ENCODE measurements around the gene BMAL1.

The BMAL1 gene

GRCh38 chr11:13302420-13302958, 24.9 kb downstream of the BMAL1 start:
- Histone ChIP-seq H3K27ac (ENCODE audit: low read depth, low read length) (no peak overlapping the region), H3K9me3 (ENCODE audit: insufficient read depth, low read length) (no peaks in the 10 kb centered on the region), H3K27me3 (ENCODE audit: low read length) (no peaks in the 10 kb centered on the region), H4K20me1 (ENCODE audit: low read depth, low read length) (no peaks in the 10 kb centered on the region), H3K4me2 (ENCODE audit: low read depth, low read length, poor library complexity, severe bottlenecking) (no peak overlapping the region), H3K9ac (ENCODE audit: low read length) (no peak overlapping the region), H3K4me3 (ENCODE audit: insufficient read depth, low read length, poor library complexity, severe bottlenecking) (no peak overlapping the region), H2AFZ (ENCODE audit: low read depth, low read length, severe bottlenecking) (no peak overlapping the region), H3K36me3 (ENCODE audit: low read length) (no peaks in the 10 kb centered on the region), H3K9me2 (replicated peaks; ENCODE audit: insufficient read depth, low read length) (no peaks in the 10 kb centered on the region), H3K79me2 (ENCODE audit: insufficient read depth, low read length) (no peaks in the 10 kb centered on the region), H3F3A (ENCODE audit: insufficient read depth) (no peaks in the 10 kb centered on the region)
- TF ChIP-seq EZH2phosphoT487 (conservative IDR thresholded peaks at IDR 0.05; ENCODE audit: low read length) (no peak), CTCF (IDR thresholded peaks at IDR 0.05; ENCODE audit: insufficient read depth, low read length, poor library complexity, severe bottlenecking) (no peak)

GRCh38 chr11:13303668-13304649, 26.4 kb downstream of the BMAL1 start:
- no peaks in the 10 kb centered on the region for H3K79me2 ChIP-seq (ENCODE audit: insufficient read depth, low read length)
- H3F3A ChIP-seq (ENCODE audit: insufficient read depth), result no peaks in the 10 kb centered on the region

GRCh38 chr11:13304655-13305335, 27.2 kb downstream of the BMAL1 start:
- Histone ChIP-seq H3K36me3 (ENCODE audit: low read length) (no peaks in the 10 kb centered on the region), H2AFZ (ENCODE audit: low read depth, low read length, severe bottlenecking) (no peak overlapping the region), H3K27ac (ENCODE audit: low read depth, low read length) (no peak overlapping the region), H3K9ac (ENCODE audit: low read length) (no peak overlapping the region), H3K9me2 (replicated peaks; ENCODE audit: insufficient read depth, low read length) (no peaks in the 10 kb centered on the region), H4K20me1 (ENCODE audit: low read depth, low read length) (no peaks in the 10 kb centered on the region), H3F3A (ENCODE audit: insufficient read depth) (no peaks in the 10 kb centered on the region), H3K79me2 (ENCODE audit: insufficient read depth, low read length) (no peaks in the 10 kb centered on the region), H3K4me3 (ENCODE audit: insufficient read depth, low read length, poor library complexity, severe bottlenecking) (no peak overlapping the region), H3K4me2 (ENCODE audit: low read depth, low read length, poor library complexity, severe bottlenecking) (no peak overlapping the region), H3K9me3 (ENCODE audit: insufficient read depth, low read length) (no peaks in the 10 kb centered on the region), H3K27me3 (ENCODE audit: low read length) (no peaks in the 10 kb centered on the region)
- TF ChIP-seq CTCF (IDR thresholded peaks at IDR 0.05; ENCODE audit: insufficient read depth, low read length, poor library complexity, severe bottlenecking), result no peak
- TF ChIP-seq EZH2phosphoT487 (conservative IDR thresholded peaks at IDR 0.05; ENCODE audit: low read length), result no peak

More at GRCh38 chr11:13303668-13304649, 26.4 kb downstream of the BMAL1 start:
- H3K9me2 ChIP-seq (replicated peaks; ENCODE audit: insufficient read depth, low read length), result no peaks in the 10 kb centered on the region
- H3K36me3 ChIP-seq (ENCODE audit: low read length), result no peaks in the 10 kb centered on the region
- H3K4me3 ChIP-seq (ENCODE audit: insufficient read depth, low read length, poor library complexity, severe bottlenecking), result no peak overlapping the region
- no peaks in the 10 kb centered on the region for H3K27me3 ChIP-seq (ENCODE audit: low read length)
- no peak overlapping the region for H3K4me2 ChIP-seq (ENCODE audit: low read depth, low read length, poor library complexity, severe bottlenecking)
- H3K27ac ChIP-seq (ENCODE audit: low read depth, low read length), result no peak overlapping the region
- TF ChIP-seq EZH2phosphoT487 (conservative IDR thresholded peaks at IDR 0.05; ENCODE audit: low read length) (no peak), CTCF (IDR thresholded peaks at IDR 0.05; ENCODE audit: insufficient read depth, low read length, poor library complexity, severe bottlenecking) (no peak)
- H2AFZ ChIP-seq (ENCODE audit: low read depth, low read length, severe bottlenecking), result no peak overlapping the region
- no peak overlapping the region for H3K9ac ChIP-seq (ENCODE audit: low read length)
- H4K20me1 ChIP-seq (ENCODE audit: low read depth, low read length), result no peaks in the 10 kb centered on the region
- H3K9me3 ChIP-seq (ENCODE audit: insufficient read depth, low read length), result no peaks in the 10 kb centered on the region

All from SU-DHL-6 (cell line).